Natural killer cell (primary cell): ENCODE data around the gene STRADB. TPM values are rescaled to one million over a fixed set of nuclear protein-coding genes. Genes with fewer than 3 reads are reported as not detected.

Experiments
- ATAC-seq, 3 donors: fragments of 150-1000 bp in 2 of 3; fragments of 200-7000 bp in 1 of 3; cut with Tn5 transposase; 1 replicate in 1 of 3; 2 replicates in 2 of 3; pipeline ENCODE4 v1.10.0; 2021; ENCODE audit warnings: mild to moderate bottlenecking in 2 of 3, moderate library complexity in 2 of 3
- DNase-seq, 2 donors: peaks; one replicate each; pipeline versions ENCODE4 v3.0.0 to v3.0.0-alpha.2; 2013 to 2021; ENCODE audit warnings: mixed read lengths in 1 of 2
- H3K27ac ChIP-seq: one replicate; pipeline ENCODE4 v1.5.1; 2013; ENCODE audit warnings: mild to moderate bottlenecking, low read length
- H3K27me3 ChIP-seq: one replicate; pipeline ENCODE4 v1.6.1; 2013; ENCODE audit warnings: low read length; ENCODE audit not compliant: control insufficient read depth, insufficient read depth
- H3K36me3 ChIP-seq: one replicate; pipeline ENCODE4 v1.6.1; 2013; ENCODE audit warnings: low read length; ENCODE audit not compliant: control insufficient read depth, insufficient read depth
- H3K4me1 ChIP-seq: one replicate; pipeline ENCODE4 v1.6.1; 2013; ENCODE audit warnings: low read length; ENCODE audit not compliant: control insufficient read depth, insufficient read depth
- H3K4me3 ChIP-seq: one replicate; pipeline ENCODE4 v1.5.1; 2013; ENCODE audit warnings: low read length
- H3K9me3 ChIP-seq: one replicate; pipeline ENCODE4 v1.6.1; 2013; ENCODE audit warnings: low read length; ENCODE audit not compliant: control insufficient read depth, insufficient read depth
- H3K27ac Mint-ChIP-seq, 2 donors: one replicate each; pipeline ENCODE4 v1.8.0; 2022; ENCODE audit warnings: mild to moderate bottlenecking in 2 of 2, mixed read lengths in 2 of 2, moderate library complexity in 1 of 2
- H3K27me3 Mint-ChIP-seq, 2 donors: one replicate each; pipeline ENCODE4 v1.8.0; 2022; ENCODE audit warnings: low read depth in 2 of 2, mixed read lengths in 2 of 2
- H3K36me3 Mint-ChIP-seq: one replicate; pipeline ENCODE4 v1.8.0; 2022; ENCODE audit warnings: mixed read lengths
- H3K4me1 Mint-ChIP-seq, 2 donors: one replicate each; pipeline ENCODE4 v1.8.0; 2022; ENCODE audit warnings: mixed read lengths in 2 of 2
- H3K4me3 Mint-ChIP-seq: one replicate; pipeline ENCODE4 v1.8.0; 2022; ENCODE audit warnings: mild to moderate bottlenecking, moderate library complexity, mixed read lengths
- H3K9me3 Mint-ChIP-seq, 2 donors: one replicate each; pipeline ENCODE4 v1.8.0; 2022; ENCODE audit warnings: mixed read lengths in 2 of 2
- WGBS: methylation state at CpG from one replicate; pipeline ENCODE4 v1.1.7; 2013; ENCODE audit warnings: missing lambda C conversion rate; ENCODE audit not compliant: insufficient coverage; 5-methylcytosine and 5-hydroxymethylcytosine counted together
- intact Hi-C: fragments of 100-400 bp; cut with micrococcal nuclease; formaldehyde crosslinking; loops from one replicate; pipeline ENCODE4 v1.14.2; 2022
- total RNA-seq, 4 donors: library from RNA; stranded (reverse); fragments of 120-200 nt in 1 of 4; gene quantifications; one replicate each; pipeline versions ENCODE4 v1.2.3 to v1.2.4, GENCODE V29; 2013 to 2022
- TF ChIP-seq, protein P1 (sequence below): fragments of 200-600 bp; IDR thresholded peaks from one replicate; pipeline ENCODE4 v1.8.0; 2022; ENCODE audit warnings: antibody characterized with exemption

The STRADB gene
- total RNA-seq, 3 donors from 2014 or later (not counting 1 experiment from before 2014, with no cell fraction given): 11.8 to 15.3 (median 14.7) TPM

DNA sequence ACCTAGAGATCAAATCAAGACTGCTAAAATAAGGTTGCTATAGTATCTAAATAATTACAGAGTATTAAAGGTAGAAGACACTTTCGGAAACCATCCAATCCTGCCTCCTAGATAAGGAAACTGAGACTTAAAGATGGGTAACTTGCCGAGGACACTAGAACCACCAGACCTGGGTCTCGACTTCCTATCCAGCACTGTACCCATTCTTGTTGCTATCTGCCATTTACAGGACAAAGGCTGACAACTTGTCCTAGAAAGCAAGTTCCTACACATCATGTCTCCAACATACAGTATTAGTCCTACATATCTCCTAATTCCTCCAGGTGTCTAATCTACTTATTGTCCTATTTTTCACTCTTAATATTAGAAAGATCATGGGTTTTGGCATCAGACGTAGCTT lies 38.0 kb upstream of the STRADB start:
- Histone ChIP-seq H3K9me3 (no peaks in the 10 kb centered on the region), H3K27ac (peak overlapping the region; percentile 73), H3K4me1 (peaks cover 8% of the 10 kb centered on the region), H3K27me3 (no peaks in the 10 kb centered on the region), H3K4me3 (no peak overlapping the region), H3K36me3 (no peaks in the 10 kb centered on the region)
- Mint-ChIP-seq H3K36me3 (peaks cover 6% of the 10 kb centered on the region), H3K27me3 (no peaks in the 10 kb centered on the region), H3K9me3 (no peaks in the 10 kb centered on the region), H3K27ac (no peak overlapping the region), H3K4me3 (no peak overlapping the region), H3K4me1 (peaks cover 17 to 19% of the 10 kb centered on the region in 2 donors)
- DNase-seq (peak in 1 of 2 donors; percentile 21), ATAC-seq (peak in 1 of 3 donors; percentile 38)
- 39% methylated on average over 4 of the region's 4 CpGs for WGBS
- TF ChIP-seq, protein P1, sequence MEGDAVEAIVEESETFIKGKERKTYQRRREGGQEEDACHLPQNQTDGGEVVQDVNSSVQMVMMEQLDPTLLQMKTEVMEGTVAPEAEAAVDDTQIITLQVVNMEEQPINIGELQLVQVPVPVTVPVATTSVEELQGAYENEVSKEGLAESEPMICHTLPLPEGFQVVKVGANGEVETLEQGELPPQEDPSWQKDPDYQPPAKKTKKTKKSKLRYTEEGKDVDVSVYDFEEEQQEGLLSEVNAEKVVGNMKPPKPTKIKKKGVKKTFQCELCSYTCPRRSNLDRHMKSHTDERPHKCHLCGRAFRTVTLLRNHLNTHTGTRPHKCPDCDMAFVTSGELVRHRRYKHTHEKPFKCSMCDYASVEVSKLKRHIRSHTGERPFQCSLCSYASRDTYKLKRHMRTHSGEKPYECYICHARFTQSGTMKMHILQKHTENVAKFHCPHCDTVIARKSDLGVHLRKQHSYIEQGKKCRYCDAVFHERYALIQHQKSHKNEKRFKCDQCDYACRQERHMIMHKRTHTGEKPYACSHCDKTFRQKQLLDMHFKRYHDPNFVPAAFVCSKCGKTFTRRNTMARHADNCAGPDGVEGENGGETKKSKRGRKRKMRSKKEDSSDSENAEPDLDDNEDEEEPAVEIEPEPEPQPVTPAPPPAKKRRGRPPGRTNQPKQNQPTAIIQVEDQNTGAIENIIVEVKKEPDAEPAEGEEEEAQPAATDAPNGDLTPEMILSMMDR: no peak
- intact Hi-C loops: no loop called here

DNA sequence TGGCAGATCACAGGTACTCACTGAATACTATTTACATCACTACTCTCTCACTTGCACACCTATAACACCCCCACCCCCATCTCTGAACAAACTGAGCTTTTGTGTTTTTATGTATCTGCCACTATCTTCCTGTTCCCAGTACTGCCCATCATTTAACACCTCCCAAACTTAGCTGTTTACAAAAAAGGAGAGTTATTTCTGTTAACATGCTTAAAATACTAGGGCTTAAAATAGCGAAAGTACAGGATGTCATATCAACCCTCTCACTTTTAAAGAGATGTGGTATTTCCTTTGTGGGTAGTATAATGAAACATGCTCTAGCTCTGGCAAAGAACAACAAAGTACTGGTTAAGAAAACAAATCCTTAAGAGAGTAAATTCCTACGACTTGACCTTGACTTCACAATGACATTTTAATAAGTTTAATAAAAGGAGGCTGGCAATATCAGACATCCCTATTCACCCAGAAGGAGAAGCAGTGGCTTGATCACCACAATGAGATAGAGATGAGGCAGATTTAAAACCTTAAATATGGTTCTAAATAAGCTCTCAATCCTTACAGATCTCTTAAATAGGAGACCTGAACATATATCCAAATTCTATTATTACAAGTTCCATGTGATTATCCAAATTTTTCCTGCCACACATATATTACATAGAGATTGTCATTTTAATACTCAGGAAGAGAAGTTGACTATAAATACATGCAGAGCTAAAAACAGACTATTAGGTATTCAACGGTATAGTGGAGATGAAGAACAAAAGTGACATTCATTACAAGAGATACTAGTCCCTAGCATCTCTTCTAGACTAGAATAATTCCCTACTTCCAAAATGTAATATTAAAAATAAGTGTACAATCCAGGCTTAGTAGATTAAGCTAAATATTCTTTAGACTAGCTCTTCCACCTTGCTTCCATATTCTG lies 37.2 kb upstream of the STRADB start:
- no peak overlapping the region for H3K4me3 Mint-ChIP-seq
- TF ChIP-seq, protein P1: no peak
- H3K27me3 Mint-ChIP-seq: no peaks in the 10 kb centered on the region
- peaks cover 8% of the 10 kb centered on the region for H3K4me1 ChIP-seq
- DNase-seq (peak in 1 of 2 donors; percentile 44), ATAC-seq (peak; percentile 78 to 88 (median 85))
- peak overlapping the region; percentile 73 for H3K27ac ChIP-seq
- H3K27me3 ChIP-seq: no peaks in the 10 kb centered on the region
- no peaks in the 10 kb centered on the region for H3K36me3 ChIP-seq
- H3K9me3 ChIP-seq: no peaks in the 10 kb centered on the region
- no peak overlapping the region for H3K27ac Mint-ChIP-seq
- H3K4me3 ChIP-seq: peak overlapping the region; percentile 7
- H3K9me3 Mint-ChIP-seq: no peaks in the 10 kb centered on the region
- no CpG with 5 or more reads among the region's 3 CpGs for WGBS
- H3K4me1 Mint-ChIP-seq: peaks cover 17 to 19% of the 10 kb centered on the region in 2 donors
- H3K36me3 Mint-ChIP-seq: peaks cover 6% of the 10 kb centered on the region
- intact Hi-C loops: no loop called here

DNA sequence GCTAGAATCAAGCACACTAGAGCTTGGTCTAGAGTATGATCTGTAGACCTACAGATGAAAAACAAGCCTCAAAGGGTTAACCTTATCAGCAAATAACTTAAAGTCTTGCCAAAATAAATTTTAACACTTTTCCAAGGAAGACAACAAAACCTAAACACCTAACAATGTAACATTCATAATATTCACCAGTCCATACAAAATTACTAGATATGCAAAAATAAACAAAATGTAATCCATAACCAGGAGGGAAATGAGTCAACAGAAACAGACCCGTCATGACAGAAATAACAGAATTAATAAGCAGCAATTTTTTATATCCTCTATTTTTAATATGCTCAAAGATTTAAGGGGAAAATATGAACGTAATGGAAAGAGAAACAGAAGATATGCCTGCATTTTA lies 36.4 kb upstream of the STRADB start:
- Mint-ChIP-seq H3K9me3 (no peaks in the 10 kb centered on the region), H3K36me3 (peaks cover 6% of the 10 kb centered on the region), H3K27ac (no peak overlapping the region), H3K4me1 (peaks cover 19 to 21% of the 10 kb centered on the region in 2 donors), H3K4me3 (no peak overlapping the region), H3K27me3 (no peaks in the 10 kb centered on the region)
- H3K9me3 ChIP-seq: no peaks in the 10 kb centered on the region
- no peaks in the 10 kb centered on the region for H3K27me3 ChIP-seq
- TF ChIP-seq, protein P1: no peak
- H3K4me1 ChIP-seq: peaks cover 8% of the 10 kb centered on the region
- H3K4me3 ChIP-seq: no peak overlapping the region
- H3K27ac ChIP-seq: peak overlapping the region; percentile 54
- DNase-seq: no peak
- WGBS: no CpG with 5 or more reads among the region's 2 CpGs
- ATAC-seq: no peak
- no peaks in the 10 kb centered on the region for H3K36me3 ChIP-seq
- intact Hi-C loops: no loop called here
